A549 (cell line): ENCODE data around the gene RAB11FIP4. TPM values are rescaled to one million over a fixed set of nuclear protein-coding genes. Genes with fewer than 3 reads are reported as not detected.

Experiments
- ATAC-seq, 2 experiments: fragments of 200-7000 bp in 1 of 2; fragments of >200 bp in 1 of 2; cut with Nextera tagmentation in 1 of 2; cut with Tn5 transposase in 1 of 2; 3 replicates each; pipeline versions ENCODE4 v1.8.0 to v1.9.1; 2018 to 2020; ENCODE audit warnings: mild to moderate bottlenecking in 1 of 2, moderate library complexity in 1 of 2
- CTCF ChIA-PET: fragments of 300-600 bp; sonication (Branson Sonifier 250); formaldehyde crosslinking; extraction: SDS; loops from one replicate; lab custom pipeline; 2021; ENCODE audit warnings: antibody characterized with exemption, inconsistent platforms; lab: Yijun Ruan, JAX
- POLR2A ChIA-PET: fragments of 350-600 bp; formaldehyde crosslinking; extraction: SDS; loops from one replicate; lab custom pipeline; 2021; ENCODE audit warnings: antibody characterized with exemption, inconsistent platforms; lab: Yijun Ruan, JAX
- DNase-seq, 2 experiments: peaks; one replicate each; pipeline versions ENCODE4 v3.0.0 to v3.0.0-alpha.2; 2011 to 2016; ENCODE audit warnings: low read depth in 1 of 2, low spot score in 1 of 2
- FAIRE-seq: peaks from 2 replicates; lab custom pipeline; 2011; peaks lifted over from hg19 to GRCh38; lab: Jason Lieb, UNC
- H3K27ac ChIP-seq, 2 experiments: fragments of >200 bp; sonication (Bioruptor Twin); formaldehyde crosslinking; 3 replicates each; pipeline ENCODE4 v1.5.1; 2016 to 2017
- H3K4me1 ChIP-seq: fragments of >200 bp; sonication (Bioruptor Twin); formaldehyde crosslinking; 3 replicates; pipeline ENCODE4 v1.6.1; 2016
- H3K4me2 ChIP-seq: fragments of >200 bp; sonication (Bioruptor Twin); formaldehyde crosslinking; 3 replicates; pipeline ENCODE4 v1.6.1; 2016
- H3K4me3 ChIP-seq: fragments of >200 bp; sonication (Bioruptor Twin); formaldehyde crosslinking; 3 replicates; pipeline ENCODE4 v1.5.1; 2016
- H3K9me3 ChIP-seq: fragments of >200 bp; sonication (Bioruptor Twin); formaldehyde crosslinking; 3 replicates; pipeline ENCODE4 v1.6.1; 2016
- CEBPB ChIP-seq, 2 experiments: fragments of >200 bp in 1 of 2; sonication (Bioruptor Twin) in 1 of 2; formaldehyde crosslinking in 1 of 2; IDR thresholded peaks; 2 replicates each; pipeline ENCODE4 v1.6.1; 2012 to 2016
- CHD4 ChIP-seq: fragments of 200-600 bp; sonication (generic); IDR thresholded peaks from 2 replicates; pipeline ENCODE4 v1.6.1; 2016; ENCODE audit warnings: antibody characterized with exemption, mild to moderate bottlenecking, borderline replicate concordance
- EHF ChIP-seq: fragments of 250-450 bp; sonication (Bioruptor Pico); IDR thresholded peaks from 2 replicates; pipeline ENCODE4 v1.5.0; 2020; ENCODE audit warnings: mild to moderate bottlenecking
- EP300 ChIP-seq, 2 experiments: fragments of >200 bp; sonication (Bioruptor Twin); formaldehyde crosslinking; IDR thresholded peaks; 2 replicates in 1 of 2; 3 replicates in 1 of 2; pipeline ENCODE4 v1.6.1; 2016 to 2017
- ESRRA ChIP-seq: fragments of 150-350 bp; IDR thresholded peaks from 2 replicates; pipeline ENCODE4 v1.6.1; 2014; ENCODE audit warnings: mild to moderate bottlenecking, low read length, borderline replicate concordance
- FOXS1 ChIP-seq: fragments of 250-450 bp; sonication (Bioruptor Pico); IDR thresholded peaks from 2 replicates; pipeline ENCODE4 v1.5.0; 2020; ENCODE audit warnings: mild to moderate bottlenecking, moderate library complexity
- HDAC2 ChIP-seq: fragments of 200-600 bp; sonication (generic); IDR thresholded peaks from 2 replicates; pipeline ENCODE4 v1.6.1; 2016
- HOXB5 ChIP-seq: fragments of 250-450 bp; sonication (Bioruptor Pico); IDR thresholded peaks from 2 replicates; pipeline ENCODE4 v1.5.0; 2020; ENCODE audit warnings: mild to moderate bottlenecking, moderate library complexity
- KDM5A ChIP-seq: fragments of 200-600 bp; sonication (generic); IDR thresholded peaks from 2 replicates; pipeline ENCODE4 v1.6.1; 2016; ENCODE audit warnings: antibody characterized with exemption, mild to moderate bottlenecking
- MAFK ChIP-seq: fragments of 450-650 bp; IDR thresholded peaks from 2 replicates; pipeline ENCODE4 v1.6.1; 2014; ENCODE audit not compliant: partially characterized antibody
- MAZ ChIP-seq: fragments of 150-350 bp; IDR thresholded peaks from 2 replicates; pipeline ENCODE4 v1.6.1; 2014; ENCODE audit warnings: antibody characterized with exemption, low read depth, low read length, borderline replicate concordance
- MYC ChIP-seq: IDR thresholded peaks from 2 replicates; pipeline ENCODE4 v1.6.1; 2012; ENCODE audit warnings: mild to moderate bottlenecking, inconsistent platforms, low read length, improper control_type of control experiment, borderline replicate concordance
- NR3C1 ChIP-seq: fragments of >200 bp; sonication (Bioruptor Twin); formaldehyde crosslinking; IDR thresholded peaks from 3 replicates; pipeline ENCODE4 v1.6.1; 2017
- POLR2A ChIP-seq: IDR thresholded peaks from 2 replicates; pipeline ENCODE4 v1.6.1; 2012; ENCODE audit warnings: mild to moderate bottlenecking, low read length
- RARB ChIP-seq: fragments of 250-450 bp; sonication (Bioruptor Pico); IDR thresholded peaks from 2 replicates; pipeline ENCODE4 v1.8.0; 2021; ENCODE audit warnings: mild to moderate bottlenecking, moderate library complexity
- RFX5 ChIP-seq: fragments of 450-650 bp; IDR thresholded peaks from 2 replicates; pipeline ENCODE4 v1.7.1; 2014; ENCODE audit warnings: antibody characterized with exemption, mild to moderate bottlenecking, moderate library complexity
- RNF2 ChIP-seq: fragments of 200-600 bp; sonication (generic); IDR thresholded peaks from 2 replicates; pipeline ENCODE4 v1.6.1; 2016; ENCODE audit warnings: low read depth, mild to moderate bottlenecking, antibody characterized with exemption, moderate library complexity, borderline replicate concordance
- TFCP2L1 ChIP-seq: fragments of 250-450 bp; sonication (Bioruptor Pico); IDR thresholded peaks from 2 replicates; pipeline ENCODE4 v1.5.0; 2021; ENCODE audit warnings: mild to moderate bottlenecking
- TP53 ChIP-seq: fragments of 250-450 bp; sonication (Bioruptor Pico); IDR thresholded peaks from 2 replicates; pipeline ENCODE4 v1.5.0; 2021; ENCODE audit warnings: mild to moderate bottlenecking, moderate library complexity
- ZC3H11A ChIP-seq: fragments of 450-650 bp; IDR thresholded peaks from 2 replicates; pipeline ENCODE4 v1.6.1; 2014; ENCODE audit warnings: antibody characterized with exemption, mild to moderate bottlenecking
- ZSCAN20 ChIP-seq: fragments of 250-450 bp; sonication (Bioruptor Pico); IDR thresholded peaks from 2 replicates; pipeline ENCODE4 v1.8.0; 2022; ENCODE audit warnings: mild to moderate bottlenecking, moderate library complexity
- WGBS: methylation state at CpG from one replicate; pipeline ENCODE4 v1.1.6; 2017; ENCODE audit errors: missing lambda C conversion rate; 5-methylcytosine and 5-hydroxymethylcytosine counted together
- polyA plus RNA-seq, 4 experiments: library from polyadenylated mRNA; depleted of rRNA in 3 of 4; stranded (reverse); fragments of >200 nt; fragmentation: RNase III in 1 of 4; extraction: RNeasy Plus Mini Kit Qiagen cat#74134 plus additional on column Dnase treatment in 1 of 4; gene quantifications; 2 replicates in 3 of 4; 3 replicates in 1 of 4; pipeline ENCODE4 v1.2.3, GENCODE V29; 2011 to 2017
- TF ChIP-seq, protein P1 (sequence below): fragments of 450-650 bp; IDR thresholded peaks from 2 replicates; pipeline ENCODE4 v1.6.1; 2014; ENCODE audit warnings: antibody characterized with exemption
- TF ChIP-seq, protein P2 (sequence below): fragments of 150-350 bp; IDR thresholded peaks from 2 replicates; pipeline ENCODE4 v1.6.1; 2014; ENCODE audit warnings: low read depth, mild to moderate bottlenecking, low read length
- TF ChIP-seq, protein P3 (sequence below): fragments of >200 bp; sonication (Bioruptor Twin); formaldehyde crosslinking; IDR thresholded peaks from 3 replicates; pipeline ENCODE4 v1.6.1; 2016
- TF ChIP-seq, protein P4 (sequence below): fragments of 200-600 bp; sonication (generic); IDR thresholded peaks from 2 replicates; pipeline ENCODE4 v1.6.1; 2016; ENCODE audit warnings: antibody characterized with exemption, mild to moderate bottlenecking, moderate library complexity

The RAB11FIP4 gene
- polyA plus RNA-seq, 2 of the 4 experiments (the other 2 are of a cell fraction) = 1.9 to 3.5 TPM

DNA sequence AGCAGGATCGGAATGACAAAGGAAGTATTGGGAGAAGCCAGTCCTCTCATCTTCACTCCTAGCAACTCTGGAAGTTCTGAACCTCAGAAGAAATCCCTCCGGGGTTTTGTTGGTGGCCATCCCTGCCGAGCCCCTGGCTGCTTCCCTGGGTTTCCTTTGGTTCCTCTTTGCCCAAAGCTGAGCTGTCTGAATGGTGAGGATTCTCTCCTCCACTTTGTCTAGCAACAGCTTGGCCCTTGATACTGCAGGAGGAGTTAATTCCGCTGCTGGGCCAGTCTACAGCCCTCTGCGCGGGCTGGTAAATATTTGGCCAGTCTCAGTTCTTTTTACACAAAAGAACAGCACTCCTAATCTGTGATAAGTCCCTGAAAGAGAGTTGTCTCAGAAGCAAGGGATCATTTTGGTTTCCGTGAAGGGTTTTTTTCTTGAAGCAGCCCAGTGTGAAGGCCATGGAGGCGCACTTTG is 170.9 kb downstream of the RAB11FIP4 start:
- WGBS = 94% methylated on average over 8 of the region's 8 CpGs
- no peaks in the 10 kb centered on the region for H3K9me3 ChIP-seq
- DNase-seq (no peak), ATAC-seq (no peak)
- H3K4me3 ChIP-seq = no peak overlapping the region
- no peak overlapping the region for H3K27ac ChIP-seq
- H3K4me1 ChIP-seq = peaks cover 39% of the 10 kb centered on the region
- TF ChIP-seq ZSCAN20 (CRISPR knock-in tag) (no peak), EP300 (IDR thresholded peaks at IDR 0.05) (no peak)
- TF ChIP-seq, protein P1, sequence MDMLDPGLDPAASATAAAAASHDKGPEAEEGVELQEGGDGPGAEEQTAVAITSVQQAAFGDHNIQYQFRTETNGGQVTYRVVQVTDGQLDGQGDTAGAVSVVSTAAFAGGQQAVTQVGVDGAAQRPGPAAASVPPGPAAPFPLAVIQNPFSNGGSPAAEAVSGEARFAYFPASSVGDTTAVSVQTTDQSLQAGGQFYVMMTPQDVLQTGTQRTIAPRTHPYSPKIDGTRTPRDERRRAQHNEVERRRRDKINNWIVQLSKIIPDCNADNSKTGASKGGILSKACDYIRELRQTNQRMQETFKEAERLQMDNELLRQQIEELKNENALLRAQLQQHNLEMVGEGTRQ = no peak
- TF ChIP-seq, all 56 proteins: peak for 0
- CTCF ChIA-PET = interaction anchor here (0.7 to 15.1 kb wide), 3 partner anchors 11 to 282 kb away, joined by 3 to 377 read pairs (median 30); no protein-coding TSS in a partner anchor
- POLR2A ChIA-PET = no interaction called here
- H3K4me2 ChIP-seq = peak overlapping the region; percentile 100; the same call in 2 of the 3 replicates
- no peak for FAIRE-seq

DNA sequence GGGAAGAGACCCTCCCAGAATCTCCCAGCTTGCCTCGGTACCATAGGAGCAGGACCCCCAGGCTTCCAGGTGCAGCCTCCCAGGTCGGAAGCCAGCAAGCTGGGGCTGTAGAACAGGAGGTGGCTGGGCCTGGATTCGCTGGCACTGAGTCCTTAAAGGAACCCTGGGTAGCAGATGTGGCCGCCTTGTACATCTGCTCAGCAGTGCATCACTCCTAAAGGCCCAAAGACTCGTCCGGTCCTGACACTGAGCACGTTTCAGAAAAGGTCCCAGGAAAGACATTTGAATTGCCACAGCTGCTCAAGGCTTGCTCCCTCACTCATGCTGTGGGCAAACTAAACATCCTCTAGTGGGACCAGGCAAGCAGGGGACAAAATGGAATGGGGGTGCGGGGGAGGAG is 172.8 kb downstream of the RAB11FIP4 start:
- no peak overlapping the region for H3K4me3 ChIP-seq
- 0 out of 6 replicates have a peak overlapping the region, but pooled peaks of 1 of the 2 experiments have one; percentile 1 for H3K27ac ChIP-seq
- ChIA-PET POLR2A (no interaction called here), CTCF (interaction anchor here (0.6 to 4.5 kb wide), 2 partner anchors 94 to 278 kb away, joined by 3 to 39 read pairs; no protein-coding TSS in a partner anchor)
- H3K4me1 ChIP-seq = peaks cover 35% of the 10 kb centered on the region
- no peak for DNase-seq
- no peak for ATAC-seq
- H3K9me3 ChIP-seq = no peaks in the 10 kb centered on the region
- FAIRE-seq = no peak
- no peak overlapping the region for H3K4me2 ChIP-seq
- TF ChIP-seq RFX5 (no peak), EHF (CRISPR knock-in tag) (no peak), CHD4 (no peak), CEBPB (IDR thresholded peaks at IDR 0.05) (no peak), MAFK (no peak), NR3C1 (no peak), MAZ (no peak), RARB (CRISPR knock-in tag) (no peak), TFCP2L1 (CRISPR knock-in tag) (no peak), KDM5A (no peak)
- TF ChIP-seq, protein P2, sequence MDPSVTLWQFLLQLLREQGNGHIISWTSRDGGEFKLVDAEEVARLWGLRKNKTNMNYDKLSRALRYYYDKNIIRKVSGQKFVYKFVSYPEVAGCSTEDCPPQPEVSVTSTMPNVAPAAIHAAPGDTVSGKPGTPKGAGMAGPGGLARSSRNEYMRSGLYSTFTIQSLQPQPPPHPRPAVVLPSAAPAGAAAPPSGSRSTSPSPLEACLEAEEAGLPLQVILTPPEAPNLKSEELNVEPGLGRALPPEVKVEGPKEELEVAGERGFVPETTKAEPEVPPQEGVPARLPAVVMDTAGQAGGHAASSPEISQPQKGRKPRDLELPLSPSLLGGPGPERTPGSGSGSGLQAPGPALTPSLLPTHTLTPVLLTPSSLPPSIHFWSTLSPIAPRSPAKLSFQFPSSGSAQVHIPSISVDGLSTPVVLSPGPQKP = no peak
- 98% methylated on average over 8 of the region's 8 CpGs for WGBS

DNA sequence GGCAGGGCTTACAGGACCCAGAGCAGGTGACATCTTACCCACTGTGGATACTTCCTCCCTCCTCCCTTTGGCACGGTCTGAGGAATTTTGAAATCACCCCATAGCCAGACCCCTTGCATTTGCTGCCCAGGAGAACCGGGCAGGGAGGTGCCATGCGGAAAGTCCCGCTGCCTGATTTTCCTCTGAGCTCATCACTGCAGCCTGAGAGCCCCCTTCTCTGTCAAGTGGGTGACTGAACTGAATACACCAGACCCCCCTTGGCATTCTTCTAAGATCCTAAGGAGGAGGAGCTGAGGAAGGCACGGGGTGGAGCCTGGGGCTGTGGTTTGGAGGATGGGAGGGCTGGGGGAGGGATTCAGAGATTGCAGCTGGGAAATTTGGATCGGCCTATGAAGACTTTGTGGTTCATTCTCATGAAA is 173.4 kb downstream of the RAB11FIP4 start:
- Histone ChIP-seq H3K27ac (0 out of 6 replicates have a peak overlapping the region, but pooled peaks of 1 of the 2 experiments have one; percentile 10), H3K4me3 (no peak overlapping the region), H3K9me3 (no peaks in the 10 kb centered on the region), H3K4me1 (peaks cover 35% of the 10 kb centered on the region), H3K4me2 (no peak overlapping the region)
- ChIA-PET CTCF (interaction anchor here (1.0 to 4.5 kb wide), 2 partner anchors 9 to 277 kb away, joined by 3 to 39 read pairs; no protein-coding TSS in a partner anchor), POLR2A (no interaction called here)
- ATAC-seq (no peak), FAIRE-seq (no peak), DNase-seq (no peak)
- TF ChIP-seq ZC3H11A (no peak), ESRRA (no peak), TP53 (no peak), KDM5A (no peak), HOXB5 (CRISPR knock-in tag) (no peak), RNF2 (no peak), POLR2A (no peak), HDAC2 (no peak), FOXS1 (CRISPR knock-in tag) (no peak), EP300 (IDR thresholded peaks at IDR 0.05) (no peak), MYC (no peak)
- TF ChIP-seq, protein P3, sequence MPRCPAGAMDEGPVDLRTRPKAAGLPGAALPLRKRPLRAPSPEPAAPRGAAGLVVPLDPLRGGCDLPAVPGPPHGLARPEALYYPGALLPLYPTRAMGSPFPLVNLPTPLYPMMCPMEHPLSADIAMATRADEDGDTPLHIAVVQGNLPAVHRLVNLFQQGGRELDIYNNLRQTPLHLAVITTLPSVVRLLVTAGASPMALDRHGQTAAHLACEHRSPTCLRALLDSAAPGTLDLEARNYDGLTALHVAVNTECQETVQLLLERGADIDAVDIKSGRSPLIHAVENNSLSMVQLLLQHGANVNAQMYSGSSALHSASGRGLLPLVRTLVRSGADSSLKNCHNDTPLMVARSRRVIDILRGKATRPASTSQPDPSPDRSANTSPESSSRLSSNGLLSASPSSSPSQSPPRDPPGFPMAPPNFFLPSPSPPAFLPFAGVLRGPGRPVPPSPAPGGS = no peak
- TF ChIP-seq, protein P4, sequence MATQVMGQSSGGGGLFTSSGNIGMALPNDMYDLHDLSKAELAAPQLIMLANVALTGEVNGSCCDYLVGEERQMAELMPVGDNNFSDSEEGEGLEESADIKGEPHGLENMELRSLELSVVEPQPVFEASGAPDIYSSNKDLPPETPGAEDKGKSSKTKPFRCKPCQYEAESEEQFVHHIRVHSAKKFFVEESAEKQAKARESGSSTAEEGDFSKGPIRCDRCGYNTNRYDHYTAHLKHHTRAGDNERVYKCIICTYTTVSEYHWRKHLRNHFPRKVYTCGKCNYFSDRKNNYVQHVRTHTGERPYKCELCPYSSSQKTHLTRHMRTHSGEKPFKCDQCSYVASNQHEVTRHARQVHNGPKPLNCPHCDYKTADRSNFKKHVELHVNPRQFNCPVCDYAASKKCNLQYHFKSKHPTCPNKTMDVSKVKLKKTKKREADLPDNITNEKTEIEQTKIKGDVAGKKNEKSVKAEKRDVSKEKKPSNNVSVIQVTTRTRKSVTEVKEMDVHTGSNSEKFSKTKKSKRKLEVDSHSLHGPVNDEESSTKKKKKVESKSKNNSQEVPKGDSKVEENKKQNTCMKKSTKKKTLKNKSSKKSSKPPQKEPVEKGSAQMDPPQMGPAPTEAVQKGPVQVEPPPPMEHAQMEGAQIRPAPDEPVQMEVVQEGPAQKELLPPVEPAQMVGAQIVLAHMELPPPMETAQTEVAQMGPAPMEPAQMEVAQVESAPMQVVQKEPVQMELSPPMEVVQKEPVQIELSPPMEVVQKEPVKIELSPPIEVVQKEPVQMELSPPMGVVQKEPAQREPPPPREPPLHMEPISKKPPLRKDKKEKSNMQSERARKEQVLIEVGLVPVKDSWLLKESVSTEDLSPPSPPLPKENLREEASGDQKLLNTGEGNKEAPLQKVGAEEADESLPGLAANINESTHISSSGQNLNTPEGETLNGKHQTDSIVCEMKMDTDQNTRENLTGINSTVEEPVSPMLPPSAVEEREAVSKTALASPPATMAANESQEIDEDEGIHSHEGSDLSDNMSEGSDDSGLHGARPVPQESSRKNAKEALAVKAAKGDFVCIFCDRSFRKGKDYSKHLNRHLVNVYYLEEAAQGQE = no peak
- WGBS = 72% methylated on average over 6 of the region's 6 CpGs
